Measurements from ENCODE around the gene LAMA4.
A peak's percentile ranks its signal among the peaks of the same experiment; 100 is the strongest.
"Not testable (repeated sequence)": the region's sequence is repeated elsewhere in the genome, so short reads cannot be mapped to it uniquely, and the experiment has no call there.

Gene LAMA4

GRCh38 chr6:112210852-112211251, 43.5 kb downstream of the LAMA4 start:
- peaks cover 6% of the 10 kb centered on the region for H3K4me1 ChIP-seq (ENCODE audit: control insufficient read depth, insufficient read depth, low read length)
- no peak overlapping the region for H3K9ac ChIP-seq (ENCODE audit: low read length in 2 of 2)
- H3K4me3 ChIP-seq (ENCODE audit: low read length in 2 of 2) = no peak overlapping the region
- H3K27me3 ChIP-seq (ENCODE audit: control insufficient read depth in 1 of 2, insufficient read depth in 2 of 2, low read length in 2 of 2) = no peaks in the 10 kb centered on the region
- H3K36me3 ChIP-seq (ENCODE audit: control insufficient read depth in 2 of 2, insufficient read depth in 2 of 2, low read length in 2 of 2) = peaks cover 29 to 59% of the 10 kb centered on the region in 2 donors
- no peaks in the 10 kb centered on the region for H3K9me3 ChIP-seq (ENCODE audit: control insufficient read depth in 2 of 2, low read length in 2 of 2)
- no peak overlapping the region for H3K27ac ChIP-seq (ENCODE audit: low read length)

- H3K4me3 ChIP-seq (ENCODE audit: low read length in 2 of 2) = no peak overlapping the region
- peaks cover 31 to 61% of the 10 kb centered on the region in 2 donors for H3K36me3 ChIP-seq (ENCODE audit: control insufficient read depth in 2 of 2, insufficient read depth in 2 of 2, low read length in 2 of 2)
- H3K27ac ChIP-seq (ENCODE audit: low read length) = peak overlapping the region; percentile 19
- H3K9ac ChIP-seq (ENCODE audit: low read length in 2 of 2) = no peak overlapping the region
- H3K4me1 ChIP-seq (ENCODE audit: control insufficient read depth, insufficient read depth, low read length) = peaks cover 7% of the 10 kb centered on the region
- H3K27me3 ChIP-seq (ENCODE audit: control insufficient read depth in 1 of 2, insufficient read depth in 2 of 2, low read length in 2 of 2) = no peaks in the 10 kb centered on the region
- no peaks in the 10 kb centered on the region for H3K9me3 ChIP-seq (ENCODE audit: control insufficient read depth in 2 of 2, low read length in 2 of 2)
These were observed 45.2 kb downstream of the LAMA4 start for GRCh38 chr6:112209131-112209530.

- H3K4me1 ChIP-seq (ENCODE audit: control insufficient read depth, insufficient read depth, low read length) = peaks cover 19% of the 10 kb centered on the region
- no peak overlapping the region for H3K9ac ChIP-seq (ENCODE audit: low read length in 2 of 2)
- peaks cover 34 to 66% of the 10 kb centered on the region in 2 donors for H3K36me3 ChIP-seq (ENCODE audit: control insufficient read depth in 2 of 2, insufficient read depth in 2 of 2, low read length in 2 of 2)
- H3K27me3 ChIP-seq (ENCODE audit: control insufficient read depth in 1 of 2, insufficient read depth in 2 of 2, low read length in 2 of 2) = no peaks in the 10 kb centered on the region
- H3K27ac ChIP-seq (ENCODE audit: low read length) = peak overlapping the region; percentile 7
- H3K9me3 ChIP-seq (ENCODE audit: control insufficient read depth in 2 of 2, low read length in 2 of 2) = no peaks in the 10 kb centered on the region
- H3K4me3 ChIP-seq (ENCODE audit: low read length in 2 of 2) = no peak overlapping the region
These were observed 46.6 kb downstream of the LAMA4 start for GRCh38 chr6:112207776-112208175.

GRCh38 chr6:112207131-112207530, 47.2 kb downstream of the LAMA4 start:
- Histone ChIP-seq H3K27me3 (ENCODE audit: control insufficient read depth in 1 of 2, insufficient read depth in 2 of 2, low read length in 2 of 2) (no peaks in the 10 kb centered on the region), H3K4me1 (ENCODE audit: control insufficient read depth, insufficient read depth, low read length) (peaks cover 20% of the 10 kb centered on the region), H3K27ac (ENCODE audit: low read length) (no peak overlapping the region), H3K4me3 (ENCODE audit: low read length in 2 of 2) (no peak overlapping the region), H3K9ac (ENCODE audit: low read length in 2 of 2) (no peak overlapping the region), H3K9me3 (ENCODE audit: control insufficient read depth in 2 of 2, low read length in 2 of 2) (no peaks in the 10 kb centered on the region), H3K36me3 (ENCODE audit: control insufficient read depth in 2 of 2, insufficient read depth in 2 of 2, low read length in 2 of 2) (peaks cover 40 to 65% of the 10 kb centered on the region in 2 donors)

GRCh38 chr6:112206110-112206458, 48.3 kb downstream of the LAMA4 start:
- Histone ChIP-seq H3K36me3 (ENCODE audit: control insufficient read depth in 2 of 2, insufficient read depth in 2 of 2, low read length in 2 of 2) (peaks cover 37 to 63% of the 10 kb centered on the region in 2 donors), H3K4me3 (ENCODE audit: low read length in 2 of 2) (no peak overlapping the region), H3K9ac (ENCODE audit: low read length in 2 of 2) (no peak overlapping the region), H3K27me3 (ENCODE audit: control insufficient read depth in 1 of 2, insufficient read depth in 2 of 2, low read length in 2 of 2) (no peaks in the 10 kb centered on the region), H3K4me1 (ENCODE audit: control insufficient read depth, insufficient read depth, low read length) (peaks cover 20% of the 10 kb centered on the region), H3K27ac (ENCODE audit: low read length) (peak overlapping the region; percentile 25), H3K9me3 (ENCODE audit: control insufficient read depth in 2 of 2, low read length in 2 of 2) (no peaks in the 10 kb centered on the region)

GRCh38 chr6:112205427-112206109, 48.8 kb downstream of the LAMA4 start:
- H3K27ac ChIP-seq (ENCODE audit: low read length) = peak overlapping the region; percentile 25
- H3K4me3 ChIP-seq (ENCODE audit: low read length in 2 of 2) = no peak overlapping the region

GRCh38 chr6:112204350-112204706, 50.0 kb downstream of the LAMA4 start:
- Histone ChIP-seq H3K9me3 (ENCODE audit: control insufficient read depth in 2 of 2, low read length in 2 of 2) (no peaks in the 10 kb centered on the region), H3K4me1 (ENCODE audit: control insufficient read depth, insufficient read depth, low read length) (peaks cover 20% of the 10 kb centered on the region), H3K27ac (ENCODE audit: low read length) (peak overlapping the region; percentile 38), H3K27me3 (ENCODE audit: control insufficient read depth in 1 of 2, insufficient read depth in 2 of 2, low read length in 2 of 2) (no peaks in the 10 kb centered on the region), H3K9ac (ENCODE audit: low read length in 2 of 2) (no peak overlapping the region), H3K36me3 (ENCODE audit: control insufficient read depth in 2 of 2, insufficient read depth in 2 of 2, low read length in 2 of 2) (peaks cover 36 to 59% of the 10 kb centered on the region in 2 donors), H3K4me3 (ENCODE audit: low read length in 2 of 2) (peak overlapping the region in 1 of 2 donors; percentile 7)

More at GRCh38 chr6:112205427-112206109, 48.8 kb downstream of the LAMA4 start:
- Histone ChIP-seq H3K9ac (ENCODE audit: low read length in 2 of 2) (no peak overlapping the region), H3K36me3 (ENCODE audit: control insufficient read depth in 2 of 2, insufficient read depth in 2 of 2, low read length in 2 of 2) (peaks cover 36 to 64% of the 10 kb centered on the region in 2 donors), H3K9me3 (ENCODE audit: control insufficient read depth in 2 of 2, low read length in 2 of 2) (no peaks in the 10 kb centered on the region), H3K27me3 (ENCODE audit: control insufficient read depth in 1 of 2, insufficient read depth in 2 of 2, low read length in 2 of 2) (no peaks in the 10 kb centered on the region), H3K4me1 (ENCODE audit: control insufficient read depth, insufficient read depth, low read length) (peaks cover 20% of the 10 kb centered on the region)

- Histone ChIP-seq H3K36me3 (ENCODE audit: control insufficient read depth in 2 of 2, insufficient read depth in 2 of 2, low read length in 2 of 2) (peaks cover 39 to 55% of the 10 kb centered on the region in 2 donors), H3K9me3 (ENCODE audit: control insufficient read depth in 2 of 2, low read length in 2 of 2) (no peaks in the 10 kb centered on the region), H3K27me3 (ENCODE audit: control insufficient read depth in 1 of 2, insufficient read depth in 2 of 2, low read length in 2 of 2) (no peaks in the 10 kb centered on the region), H3K4me1 (ENCODE audit: control insufficient read depth, insufficient read depth, low read length) (peaks cover 20% of the 10 kb centered on the region), H3K27ac (ENCODE audit: low read length) (peak overlapping the region; percentile 38), H3K4me3 (ENCODE audit: low read length in 2 of 2) (no peak overlapping the region), H3K9ac (ENCODE audit: low read length in 2 of 2) (no peak overlapping the region)
These were observed 50.6 kb downstream of the LAMA4 start for GRCh38 chr6:112203577-112204349.

- H3K9ac ChIP-seq (ENCODE audit: low read length in 2 of 2) = no peak overlapping the region
- H3K27ac ChIP-seq (ENCODE audit: low read length) = peak overlapping the region; percentile 46
- no peaks in the 10 kb centered on the region for H3K27me3 ChIP-seq (ENCODE audit: control insufficient read depth in 1 of 2, insufficient read depth in 2 of 2, low read length in 2 of 2)
- H3K4me3 ChIP-seq (ENCODE audit: low read length in 2 of 2) = peak overlapping the region in 1 of 2 donors; percentile 29
- peaks cover 45 to 51% of the 10 kb centered on the region in 2 donors for H3K36me3 ChIP-seq (ENCODE audit: control insufficient read depth in 2 of 2, insufficient read depth in 2 of 2, low read length in 2 of 2)
- no peaks in the 10 kb centered on the region for H3K9me3 ChIP-seq (ENCODE audit: control insufficient read depth in 2 of 2, low read length in 2 of 2)
- H3K4me1 ChIP-seq (ENCODE audit: control insufficient read depth, insufficient read depth, low read length) = peaks cover 23% of the 10 kb centered on the region
These were observed 51.6 kb downstream of the LAMA4 start for GRCh38 chr6:112202639-112203341.

- H3K9me3 ChIP-seq (ENCODE audit: control insufficient read depth in 2 of 2, low read length in 2 of 2); H3K4me3 ChIP-seq (ENCODE audit: low read length in 2 of 2); H3K27me3 ChIP-seq (ENCODE audit: control insufficient read depth in 1 of 2, insufficient read depth in 2 of 2, low read length in 2 of 2); H3K9ac ChIP-seq (ENCODE audit: low read length in 2 of 2): not testable (repeated sequence)
- Histone ChIP-seq H3K36me3 (ENCODE audit: control insufficient read depth in 2 of 2, insufficient read depth in 2 of 2, low read length in 2 of 2) (peaks cover 32% of the 10 kb centered on the region in 2 donors), H3K27ac (ENCODE audit: low read length) (peak overlapping the region; percentile 6), H3K4me1 (ENCODE audit: control insufficient read depth, insufficient read depth, low read length) (peaks cover 23% of the 10 kb centered on the region)
These were observed 54.0 kb downstream of the LAMA4 start for GRCh38 chr6:112200185-112200914.
